Measurements from ENCODE around the gene TBC1D22A. TPM values are rescaled to one million over a fixed set of nuclear protein-coding genes. Genes with fewer than 3 reads are reported as not detected.

TBC1D22A gene
- total RNA-seq, 1 donor: 16.7 TPM

DNA sequence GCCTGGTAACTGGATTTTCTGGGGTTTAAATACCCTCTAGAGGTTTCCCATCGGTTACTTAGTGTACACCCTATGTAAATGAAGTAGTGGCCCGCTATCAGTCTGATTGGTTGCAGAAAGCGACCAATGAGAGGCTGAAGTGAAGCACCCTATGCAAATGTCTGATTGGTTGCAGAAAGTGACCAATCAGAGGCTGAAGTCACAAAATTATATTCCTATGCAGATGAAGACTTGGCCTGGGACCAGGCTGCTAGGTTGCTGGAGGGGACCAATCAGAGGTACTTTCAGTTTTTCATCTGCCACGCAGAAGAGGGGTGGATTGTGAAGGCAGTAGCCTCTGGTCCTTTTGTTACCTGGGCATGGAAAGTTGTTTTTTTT lies 134.8 kb downstream of the TBC1D22A start:
- peak in 2 of 3 donors; percentile 7 to 9 for DNase-seq (ENCODE audit: low read depth in 2 of 3, low spot score in 2 of 3)

DNA sequence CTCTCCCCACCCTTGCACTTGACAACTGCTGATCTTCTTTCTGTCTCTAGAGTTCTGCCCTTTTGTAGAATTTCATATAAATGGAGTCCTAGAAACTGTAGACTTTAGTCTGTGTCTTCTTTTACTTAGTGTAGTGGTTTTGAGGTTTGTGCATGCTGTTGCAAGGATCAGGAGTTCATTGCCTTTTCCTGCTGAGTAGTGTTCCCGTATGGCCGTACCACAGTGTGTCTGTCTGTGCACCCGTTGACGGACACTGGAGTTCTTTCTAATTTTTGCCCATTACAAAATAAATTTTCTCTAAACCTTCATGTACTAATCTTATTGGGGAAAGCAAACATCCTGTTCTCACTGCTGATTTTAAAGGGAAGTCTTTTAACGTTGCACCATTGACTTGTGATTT lies 138.1 kb downstream of the TBC1D22A start:
- DNase-seq (ENCODE audit: low read depth in 2 of 3, low spot score in 2 of 3): no peak

DNA sequence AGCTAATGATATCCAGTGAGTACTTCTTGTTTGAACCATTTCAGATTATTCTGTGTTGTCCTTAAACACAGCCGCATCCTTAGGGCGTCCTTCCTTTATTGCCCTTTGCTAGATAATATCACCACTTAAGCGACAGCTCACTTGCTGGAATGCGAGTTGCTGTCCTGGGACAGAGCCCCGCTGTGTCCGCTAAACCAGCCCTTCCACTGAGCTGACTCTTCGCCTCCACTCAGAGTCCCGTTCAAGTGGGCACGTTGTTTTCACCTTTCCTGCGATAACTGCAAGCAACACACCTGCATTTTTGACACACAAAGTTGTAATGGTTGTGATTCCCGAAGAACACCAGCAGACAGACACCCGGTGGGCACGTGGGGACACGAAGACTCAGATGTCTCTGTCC lies 140.0 kb downstream of the TBC1D22A start:
- DNase-seq (ENCODE audit: low read depth in 2 of 3, low spot score in 2 of 3): no peak

DNA sequence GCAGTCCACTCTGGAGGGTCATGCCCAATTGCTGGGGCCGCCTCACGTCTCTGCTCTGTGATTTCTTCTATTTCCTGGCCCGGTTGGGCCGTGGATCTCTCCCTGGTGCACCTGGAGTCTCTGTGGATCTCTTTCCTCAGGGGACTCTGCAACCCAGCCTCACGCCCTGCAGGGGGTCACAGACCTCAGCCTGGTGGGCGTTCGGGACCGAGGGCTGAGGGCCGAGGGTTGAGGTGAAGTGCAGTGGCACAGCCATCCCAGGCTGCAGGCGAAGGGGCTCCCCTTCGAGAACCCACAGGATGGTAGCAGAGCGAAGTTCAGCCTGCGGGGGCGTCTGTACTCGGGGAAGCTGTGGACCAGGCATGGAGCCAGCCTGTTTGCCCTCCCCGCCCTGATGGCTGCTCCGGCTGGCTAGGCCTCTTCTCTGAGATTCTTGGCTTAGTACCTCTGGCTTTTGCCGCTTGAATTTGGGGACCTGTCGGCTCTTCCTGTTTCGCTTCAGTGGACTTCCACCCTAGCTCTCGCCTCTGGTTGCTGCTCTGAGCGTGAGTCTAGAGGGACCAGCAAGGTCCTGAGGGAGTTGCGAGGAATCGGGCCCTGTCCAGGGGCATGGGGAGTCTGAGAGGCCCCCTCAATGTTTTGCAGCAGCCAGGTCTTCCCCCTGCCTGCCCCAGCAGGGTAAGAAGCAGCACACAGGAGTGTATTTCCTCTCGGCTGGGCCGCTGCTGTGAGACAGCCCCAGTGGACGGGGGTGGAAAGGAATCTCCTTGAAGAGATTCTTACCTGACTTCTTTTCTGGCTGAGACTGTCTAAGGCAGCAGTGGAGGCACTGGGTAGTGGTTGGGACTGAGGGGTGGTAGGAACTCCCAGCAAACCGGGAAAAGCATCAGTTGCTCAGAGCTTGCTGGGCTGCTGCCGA lies 140.8 kb downstream of the TBC1D22A start:
- no peak for DNase-seq (ENCODE audit: low read depth in 2 of 3, low spot score in 2 of 3)

DNA sequence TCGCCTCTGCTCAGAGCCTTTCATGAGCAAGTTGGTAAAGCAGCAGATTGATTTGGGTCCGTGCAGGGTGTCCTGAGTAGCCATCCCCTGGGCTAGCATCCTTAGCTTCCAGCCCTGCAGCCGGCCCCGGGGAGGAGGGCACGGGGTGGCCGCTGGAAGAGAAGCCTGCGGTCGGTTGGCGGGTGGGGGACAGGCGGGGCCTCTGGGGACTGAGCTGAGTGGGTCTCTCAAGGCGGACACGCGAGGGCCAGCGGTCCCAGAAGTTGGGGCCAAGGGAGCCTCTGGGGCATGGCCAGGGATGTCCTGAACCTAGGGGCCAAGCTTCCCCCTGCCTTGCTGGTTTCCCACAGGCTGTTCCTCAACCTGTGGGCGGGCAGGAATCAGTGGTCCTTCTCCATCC lies 143.0 kb downstream of the TBC1D22A start:
- no peak for DNase-seq (ENCODE audit: low read depth in 2 of 3, low spot score in 2 of 3)

DNA sequence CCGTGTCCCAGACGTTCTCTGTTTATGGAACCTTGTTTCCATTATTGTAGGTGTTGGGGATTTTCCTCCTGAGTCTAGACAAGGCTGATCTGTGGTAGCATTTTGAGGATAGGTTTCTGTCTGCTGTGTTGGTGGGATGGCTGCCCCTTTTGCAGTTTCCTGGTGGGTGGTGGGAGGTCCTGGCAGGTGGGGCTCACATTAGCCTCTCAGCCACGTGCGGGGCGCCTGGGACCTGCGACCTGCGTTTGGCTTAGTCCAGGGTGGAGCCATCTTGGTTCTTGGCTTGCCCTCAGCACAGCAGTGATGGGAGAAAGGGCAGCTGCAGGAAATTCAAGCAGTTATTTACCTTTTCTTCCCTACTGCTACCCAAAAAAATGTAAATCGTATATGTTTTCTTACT lies 143.4 kb downstream of the TBC1D22A start:
- no peak for DNase-seq (ENCODE audit: low read depth in 2 of 3, low spot score in 2 of 3)

DNA sequence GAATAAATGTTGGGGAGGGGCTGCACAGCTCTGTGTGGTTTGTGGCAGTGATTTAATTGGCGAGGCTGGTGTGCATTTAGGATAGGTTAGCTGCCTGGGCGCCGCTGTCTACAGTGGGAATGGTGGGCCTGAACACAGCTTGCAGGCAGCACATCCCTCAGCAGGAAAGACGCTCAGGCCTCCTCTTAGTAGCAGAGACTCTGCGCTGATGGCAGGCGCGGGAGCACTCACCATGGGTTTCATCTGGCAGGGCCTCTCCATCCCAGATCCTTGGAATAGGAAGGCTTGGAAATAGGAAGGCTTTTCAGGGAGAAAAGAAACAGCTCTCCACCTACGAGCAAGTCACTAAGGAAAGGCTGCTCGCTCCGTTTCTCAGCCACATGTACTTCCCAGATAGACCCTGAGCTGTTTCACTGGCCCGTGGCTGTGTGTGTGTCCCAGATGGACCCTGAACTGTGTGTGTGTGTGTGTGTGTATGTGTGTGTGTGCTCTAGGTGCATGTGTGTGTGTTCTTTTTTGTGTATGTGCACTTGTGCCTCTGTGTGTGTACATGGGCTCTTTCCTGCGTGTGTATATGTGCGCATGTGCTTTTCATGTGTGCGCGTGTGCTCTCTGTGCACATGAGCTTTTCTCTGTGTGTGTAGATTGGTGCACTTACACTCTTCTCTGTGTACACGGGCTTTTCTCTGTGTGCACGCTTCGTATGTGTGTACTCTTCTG lies 144.0 kb downstream of the TBC1D22A start:
- no peak for DNase-seq (ENCODE audit: low read depth in 2 of 3, low spot score in 2 of 3)

DNA sequence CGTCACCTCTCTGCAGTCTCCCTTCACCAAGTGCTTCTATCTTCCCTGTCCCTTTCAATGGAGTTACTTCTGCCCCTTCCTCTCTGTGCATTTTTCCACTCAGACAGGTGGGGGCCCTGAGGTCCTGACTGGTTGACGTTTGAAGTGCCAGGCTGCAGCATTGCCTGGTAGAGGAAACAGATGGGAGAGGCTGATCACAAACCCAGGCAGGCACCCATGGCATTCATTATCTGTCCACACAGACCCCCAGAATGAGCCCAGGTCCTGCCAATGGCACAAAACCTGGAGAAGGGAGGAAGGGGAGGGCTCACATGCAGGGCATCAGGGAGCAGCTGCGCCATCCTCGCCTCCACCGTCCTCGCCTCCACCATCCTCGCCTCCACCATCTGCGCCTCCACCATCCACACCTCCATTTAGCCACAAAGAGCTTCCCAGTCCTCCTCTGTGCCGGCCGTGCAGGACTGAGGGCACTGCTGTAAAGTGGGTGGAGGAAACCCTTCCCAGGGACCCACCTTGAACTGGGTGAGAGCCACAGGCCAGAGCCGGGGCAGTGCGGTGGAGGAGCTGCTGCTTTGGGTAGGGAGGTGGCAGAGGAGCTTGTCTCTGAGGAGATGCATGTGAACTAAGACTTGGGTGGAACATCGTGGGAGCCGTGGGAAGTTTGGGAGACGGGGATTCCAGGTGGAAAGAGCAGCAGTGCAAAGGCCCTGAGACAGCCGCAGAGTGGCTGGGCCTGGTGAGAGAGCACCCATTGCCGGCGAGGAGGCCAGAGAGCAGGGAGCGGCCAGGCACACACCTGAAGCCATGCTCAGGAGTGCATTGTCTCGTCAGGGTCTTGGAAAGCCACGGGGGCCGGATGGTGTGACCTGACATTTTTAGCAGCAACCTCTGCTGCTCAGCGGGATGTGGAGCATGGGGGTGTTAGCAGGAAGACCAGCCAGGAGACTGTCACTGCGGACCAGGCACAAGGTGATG lies 145.1 kb downstream of the TBC1D22A start:
- DNase-seq (ENCODE audit: low read depth in 2 of 3, low spot score in 2 of 3): peak in 2 of 3 donors; percentile 16 to 75

DNA sequence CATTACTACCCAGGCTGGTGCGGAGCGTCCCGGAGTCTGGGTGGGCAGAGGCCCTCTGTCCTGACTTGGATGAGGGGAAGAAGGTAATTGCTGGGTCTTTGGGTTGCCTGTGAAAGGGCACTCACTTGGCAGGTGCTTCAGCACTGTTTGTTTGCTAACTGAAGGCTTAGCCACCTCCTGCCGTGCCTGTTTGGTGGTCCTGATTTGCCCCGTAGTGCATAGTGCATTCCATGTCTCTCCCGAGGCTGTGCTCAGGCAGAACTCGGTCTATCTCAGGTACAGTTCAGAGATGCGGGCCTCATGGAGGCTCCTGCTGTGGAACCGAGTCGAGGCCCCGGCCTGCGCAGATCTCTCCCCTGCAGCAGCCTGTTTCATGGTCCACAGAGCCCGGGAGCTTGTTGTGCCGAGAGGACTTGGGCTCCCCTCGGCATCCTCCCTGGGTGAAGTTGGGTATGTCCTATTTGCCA lies 146.2 kb downstream of the TBC1D22A start:
- DNase-seq (ENCODE audit: low read depth in 2 of 3, low spot score in 2 of 3): no peak

DNA sequence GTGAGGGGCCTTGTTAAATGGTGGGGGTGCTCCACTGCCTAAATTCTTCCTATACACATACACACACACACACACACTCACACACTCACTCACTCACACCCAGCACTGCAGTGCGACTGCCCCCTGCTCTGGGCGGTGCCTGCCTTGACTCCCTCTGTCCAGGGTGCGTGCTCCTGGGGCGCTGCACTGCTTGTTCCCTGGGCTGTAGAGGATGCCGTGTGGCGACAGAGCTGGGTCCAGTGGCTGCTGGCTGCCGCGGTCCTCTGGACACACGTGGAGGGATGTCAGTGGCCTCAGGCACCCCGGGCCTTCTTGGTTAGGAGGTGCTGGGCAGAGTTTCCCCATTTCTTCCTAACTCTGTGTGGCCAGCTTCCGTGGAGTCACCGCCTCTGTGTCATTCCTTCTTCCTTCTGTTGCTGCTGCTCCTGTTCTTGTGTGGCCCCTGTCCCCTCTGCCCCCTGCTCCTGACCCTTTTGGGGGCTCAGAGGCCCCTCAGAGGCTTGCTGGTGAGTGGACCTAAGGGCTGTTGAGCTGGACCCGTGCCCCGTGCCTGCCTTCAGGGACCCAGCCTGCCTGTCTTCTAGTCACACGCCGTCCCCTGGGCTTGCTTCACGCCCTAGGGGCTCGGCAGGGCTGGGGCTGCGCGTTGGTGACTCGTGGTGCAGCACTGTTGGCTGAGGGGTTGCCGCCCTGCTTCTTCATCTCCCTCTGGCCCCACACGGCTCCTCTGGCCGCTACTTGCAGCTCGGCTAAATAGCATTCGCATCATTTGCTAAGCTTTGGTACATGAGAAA lies 147.0 kb downstream of the TBC1D22A start:
- DNase-seq (ENCODE audit: low read depth in 2 of 3, low spot score in 2 of 3): no peak

DNA sequence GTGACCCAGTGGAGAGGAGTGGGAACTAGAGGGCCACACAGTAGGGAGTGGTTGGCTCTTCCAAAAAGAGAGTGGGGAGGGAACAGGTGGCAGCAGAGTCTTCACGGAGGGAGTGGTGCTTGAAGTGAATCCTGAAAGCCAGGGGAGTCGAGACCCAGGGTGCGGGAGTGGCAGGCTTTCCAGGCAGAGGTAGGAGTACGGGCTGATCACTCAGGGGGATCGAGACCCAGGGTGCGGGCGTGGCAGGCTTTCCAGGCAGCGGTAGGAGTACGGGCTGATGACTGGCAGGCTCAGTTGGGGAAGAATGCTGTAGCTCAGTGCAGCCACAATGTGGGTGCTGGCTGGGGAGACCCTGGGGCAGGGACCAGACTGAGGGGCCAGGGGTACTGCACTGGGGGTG lies 148.2 kb downstream of the TBC1D22A start:
- no peak for DNase-seq (ENCODE audit: low read depth in 2 of 3, low spot score in 2 of 3)

DNA sequence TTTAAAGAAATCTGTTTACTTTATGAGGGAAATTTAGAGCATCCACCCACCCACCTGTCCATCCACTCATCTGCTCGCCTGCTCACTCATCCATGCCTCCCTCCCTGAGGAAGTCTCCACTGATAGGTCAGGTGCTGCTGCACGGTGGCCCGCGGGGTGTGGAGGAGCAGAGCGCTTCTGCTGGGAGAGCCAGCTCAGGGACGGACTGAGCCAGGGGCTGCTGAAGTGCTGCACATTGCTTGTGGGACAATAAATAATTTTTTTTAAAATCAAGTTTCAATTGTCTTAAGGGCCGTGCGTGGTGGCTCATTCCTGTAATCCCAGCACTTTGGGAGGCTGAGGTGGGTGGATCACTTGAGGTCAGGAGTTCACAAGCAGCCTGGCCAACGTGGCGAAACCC lies 148.9 kb downstream of the TBC1D22A start:
- no peak for DNase-seq (ENCODE audit: low read depth in 2 of 3, low spot score in 2 of 3)

DNA sequence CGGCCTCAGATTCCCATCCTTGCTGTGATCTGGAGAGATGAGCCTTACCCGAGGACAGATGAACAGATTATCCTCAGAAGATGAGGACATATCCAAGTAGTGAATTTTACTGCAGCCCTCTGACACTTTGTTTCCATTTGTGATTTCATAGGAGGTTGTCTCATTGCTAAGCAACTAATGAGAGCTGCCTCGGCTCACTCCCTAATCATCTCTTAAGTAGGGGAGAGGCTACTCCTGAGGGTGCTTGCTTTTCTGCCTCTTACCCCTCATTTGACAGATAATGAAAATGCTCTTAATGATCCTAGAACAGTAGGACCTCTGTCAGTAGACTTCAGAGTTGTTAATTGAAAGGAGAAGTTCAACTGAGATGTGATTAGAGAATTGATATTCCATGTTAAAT lies 150.9 kb downstream of the TBC1D22A start:
- DNase-seq (ENCODE audit: low read depth in 2 of 3, low spot score in 2 of 3): no peak

DNA sequence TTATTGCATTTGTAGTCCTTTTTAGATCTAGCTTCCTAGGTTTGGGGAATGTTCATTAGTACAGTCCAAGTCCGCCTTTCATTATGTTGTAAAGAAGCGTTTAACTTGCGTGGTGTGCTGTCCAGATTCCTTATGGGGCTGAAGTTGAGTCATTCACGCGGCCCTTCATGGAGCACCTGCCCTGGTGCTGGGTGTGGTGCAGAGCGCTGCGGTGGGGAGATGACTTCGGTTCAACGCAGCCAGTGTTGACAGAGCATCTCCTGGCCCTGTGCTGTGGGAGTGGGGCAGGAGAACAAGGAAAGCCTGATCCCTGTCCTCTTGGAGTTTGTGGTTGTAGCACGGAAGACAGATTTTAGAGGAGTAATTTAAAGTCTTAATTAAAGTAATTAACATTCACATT lies 152.0 kb downstream of the TBC1D22A start:
- no peak for DNase-seq (ENCODE audit: low read depth in 2 of 3, low spot score in 2 of 3)

DNA sequence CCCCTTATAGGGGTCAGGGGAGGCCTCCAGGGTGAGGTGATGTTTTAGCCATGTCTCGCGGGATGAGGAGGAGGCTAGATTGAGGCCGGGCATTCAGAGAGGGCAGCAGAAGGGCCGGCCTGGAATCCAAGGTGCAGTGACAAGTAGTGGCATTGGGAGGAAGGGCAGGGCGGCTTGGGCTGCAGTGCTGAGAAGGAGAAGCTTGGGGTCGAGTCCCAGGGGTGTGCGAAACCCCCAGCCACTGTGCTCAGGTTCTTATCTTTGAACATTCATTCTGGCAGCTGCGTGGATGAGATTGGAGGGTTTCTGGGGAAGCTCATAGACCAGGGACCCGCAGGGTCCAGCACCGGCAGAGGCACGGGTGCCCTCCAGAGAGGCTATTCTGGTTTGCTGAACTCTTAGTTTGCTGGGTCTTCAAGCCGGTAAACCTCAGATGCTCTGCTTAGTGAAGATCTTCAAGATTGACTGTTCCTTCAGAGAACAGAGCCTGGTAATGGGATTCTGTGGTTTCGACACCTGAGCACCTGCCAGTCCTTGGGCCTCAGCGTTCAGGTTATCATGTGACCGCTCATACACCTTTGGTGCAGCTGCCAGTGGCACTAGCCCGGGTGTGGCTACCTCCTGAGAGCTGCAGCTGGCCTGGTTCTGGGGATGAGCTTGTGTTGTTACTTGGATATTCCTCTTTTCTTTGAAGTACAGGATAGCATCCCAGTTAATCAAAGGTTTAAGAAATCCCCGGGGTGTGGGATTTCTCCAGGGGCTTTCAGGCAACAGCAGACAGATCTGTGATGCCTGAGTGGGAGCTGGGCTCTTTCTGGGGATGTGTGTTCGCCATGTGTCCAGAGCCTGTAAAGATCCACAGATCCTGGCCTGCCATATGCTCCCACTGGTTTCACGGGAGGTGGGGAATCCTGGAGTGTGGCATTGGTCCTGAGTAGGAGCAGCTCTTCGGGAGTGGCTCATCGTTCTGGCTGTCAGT lies 152.8 kb downstream of the TBC1D22A start:
- no peak for DNase-seq (ENCODE audit: low read depth in 2 of 3, low spot score in 2 of 3)

DNA sequence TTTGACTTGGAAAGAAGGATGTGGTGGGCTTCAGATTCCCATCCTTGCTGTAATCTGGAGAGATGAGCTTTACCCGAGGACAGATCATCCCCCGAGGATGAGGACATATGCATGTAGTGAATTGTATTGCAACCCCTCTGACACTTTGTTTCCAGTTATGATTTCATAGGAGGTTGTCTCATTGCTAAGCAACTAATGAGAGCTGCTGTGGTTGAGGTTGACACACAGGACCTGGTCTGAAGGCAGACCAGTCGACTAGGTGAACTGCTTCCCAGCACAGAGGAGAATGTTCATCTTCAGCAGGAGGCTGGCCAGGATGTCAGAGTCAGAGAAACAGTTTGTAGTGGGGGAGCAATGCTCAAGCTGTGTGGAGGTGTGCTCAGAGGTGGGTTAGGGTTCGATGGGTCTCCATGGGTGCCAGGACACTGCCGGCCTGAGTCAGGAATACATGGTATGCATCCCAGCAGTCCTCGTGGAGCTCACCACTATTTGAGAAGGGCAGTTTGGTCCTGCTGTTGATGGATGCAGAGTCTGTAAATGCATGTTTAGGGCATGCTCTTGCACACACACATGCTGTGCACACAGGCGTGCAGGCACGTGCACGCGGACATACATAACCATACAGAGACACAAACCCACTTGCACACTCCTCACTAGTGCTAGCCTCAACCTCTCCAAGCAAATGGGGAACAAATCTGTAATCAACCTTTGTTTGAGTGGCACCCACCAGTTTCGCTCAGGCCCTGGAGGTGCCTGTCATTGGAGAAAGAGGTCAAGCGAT lies 153.7 kb downstream of the TBC1D22A start:
- DNase-seq (ENCODE audit: low read depth in 2 of 3, low spot score in 2 of 3): no peak

DNA sequence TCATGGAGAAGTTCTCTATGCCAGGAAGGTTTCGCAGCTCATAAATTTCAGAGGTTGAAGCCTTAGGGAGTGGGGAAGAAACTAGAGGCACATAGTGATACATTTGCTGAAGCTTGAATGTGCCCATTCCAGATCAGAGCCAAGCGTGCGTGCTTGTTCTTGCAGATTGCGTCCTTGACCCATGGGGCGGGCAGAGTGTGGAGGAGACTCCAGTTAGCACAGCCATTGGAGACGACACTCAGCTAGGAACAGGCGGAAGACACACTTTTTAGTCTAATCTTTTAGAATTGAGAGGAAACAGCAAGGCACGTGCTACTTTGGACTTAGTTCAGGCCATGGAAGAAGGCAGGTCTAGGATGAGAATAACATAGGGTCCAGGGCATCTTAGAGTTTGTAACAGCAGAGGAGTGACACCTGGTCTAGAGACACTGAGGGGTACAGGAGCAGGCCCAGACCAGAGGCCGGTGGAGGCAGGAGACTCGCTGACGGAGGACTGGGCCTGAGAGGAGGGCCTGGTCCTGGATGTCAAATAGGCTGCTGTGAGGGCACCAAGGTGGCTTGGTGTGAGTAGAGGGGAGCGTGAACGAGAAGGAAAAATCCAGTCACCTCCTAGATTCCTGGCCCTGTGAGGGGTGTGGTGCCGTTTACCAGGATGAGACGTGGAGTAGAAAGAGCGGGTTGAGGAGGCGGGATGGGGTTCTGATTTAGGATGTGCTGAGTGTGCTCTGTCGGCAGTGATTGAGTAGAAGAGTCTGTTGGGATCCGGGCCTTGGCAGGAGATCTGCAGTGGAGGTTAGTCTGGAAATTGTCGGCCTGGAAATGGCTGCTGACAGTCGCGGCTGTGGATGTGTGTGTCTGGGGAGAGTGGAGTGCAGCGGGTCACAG lies 154.7 kb downstream of the TBC1D22A start:
- DNase-seq (ENCODE audit: low read depth in 2 of 3, low spot score in 2 of 3): no peak
